HG02763 (cell line): ENCODE data around the gene CBY1.

Experiments used
- ATAC-seq: cut with Tn5 transposase; IDR thresholded peaks from one replicate; pipeline ENCODE4 v1.9.1; 2021; ENCODE audit warnings: mild to moderate bottlenecking, moderate library complexity; ENCODE audit not compliant: unreplicated experiment

CBY1 gene

DNA sequence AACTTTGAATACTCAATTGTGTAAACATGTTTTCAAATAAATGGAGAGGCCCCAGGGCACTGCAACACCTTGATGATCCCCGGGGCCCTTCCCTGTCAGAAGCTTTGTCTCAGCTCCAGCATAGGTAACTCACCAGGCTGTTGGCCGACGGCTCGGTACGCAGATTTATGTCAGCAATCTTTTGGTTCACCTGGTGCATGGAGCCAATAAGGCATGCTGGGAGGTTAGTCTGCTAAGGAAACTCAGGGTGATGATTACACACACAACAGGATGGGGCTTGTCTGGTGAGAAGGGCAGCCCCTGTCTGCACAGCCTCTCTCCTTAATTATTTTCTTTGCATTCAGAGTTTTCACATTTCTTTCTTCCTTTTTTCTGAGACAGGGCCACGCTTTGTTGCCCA lies 11.0 kb upstream of the CBY1 start:
- ATAC-seq = no peak

DNA sequence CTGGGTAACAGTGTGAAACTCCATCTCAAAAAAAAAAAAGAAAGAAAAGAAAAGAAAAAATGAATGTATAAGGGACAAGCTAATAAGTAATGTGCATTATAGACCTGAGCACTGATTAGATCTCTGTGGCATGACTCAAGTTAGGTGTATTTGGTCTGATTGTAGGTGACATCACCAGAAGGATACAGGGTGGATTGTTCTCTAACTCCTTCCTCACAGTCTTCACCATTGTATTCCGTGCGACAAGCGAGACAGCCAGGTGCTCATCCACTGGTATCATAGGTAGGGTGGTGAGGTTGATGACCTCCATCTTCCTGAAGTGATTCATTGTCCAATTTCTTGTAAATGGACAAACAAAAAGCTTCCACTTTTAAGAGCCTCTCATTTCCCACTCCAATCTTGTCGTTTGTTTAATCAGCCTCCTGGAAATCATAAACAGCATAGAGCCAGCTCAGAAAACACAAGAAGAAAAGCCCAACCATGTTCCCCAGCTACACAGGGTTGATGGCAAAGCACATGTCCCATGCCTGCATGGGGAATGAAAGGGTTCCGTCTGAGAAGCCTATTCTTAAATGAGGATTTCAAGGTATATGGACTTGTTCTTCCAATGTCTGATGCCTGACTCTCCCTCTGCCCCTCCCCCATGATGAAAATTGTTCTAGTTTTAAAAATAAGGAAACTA lies 6.5 kb upstream of the CBY1 start:
- no peak for ATAC-seq

DNA sequence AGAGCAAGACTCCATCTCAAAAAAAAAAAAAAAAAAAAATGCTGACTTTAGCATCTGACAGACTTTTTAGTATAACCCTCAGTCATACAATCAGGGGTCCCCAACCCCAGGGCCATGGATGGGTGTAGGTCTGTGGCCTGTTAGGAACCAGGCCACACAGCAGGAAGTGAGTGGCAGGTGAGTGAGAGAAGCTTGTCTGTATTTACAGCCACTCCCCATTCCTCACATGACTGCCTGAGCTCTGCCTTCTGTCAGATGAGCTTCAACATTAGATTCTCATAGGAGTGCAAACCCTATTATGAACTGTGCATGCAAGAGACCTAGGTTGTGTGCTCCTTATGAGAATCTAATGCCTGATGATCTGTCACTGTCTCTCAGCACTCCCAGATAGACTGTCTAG lies 3.6 kb upstream of the CBY1 start:
- no peak for ATAC-seq

DNA sequence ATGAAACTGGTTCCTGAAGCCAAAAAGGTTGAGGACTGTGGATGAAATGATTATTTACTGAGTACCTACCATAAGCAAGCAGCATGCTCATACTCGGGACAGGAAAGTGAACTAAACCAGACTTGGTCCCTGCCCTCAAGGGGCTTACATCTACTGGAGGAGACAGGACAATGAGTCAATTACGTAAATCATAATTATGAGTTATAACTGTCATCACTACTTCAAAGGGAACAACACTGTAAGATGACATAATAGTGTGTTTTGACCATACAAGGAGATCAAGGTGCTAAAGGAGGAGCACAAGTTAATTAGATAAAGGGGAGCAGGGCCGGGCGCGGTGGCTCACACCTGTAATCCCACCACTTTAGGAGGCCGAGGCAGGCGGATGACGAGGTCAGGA lies 2.7 kb upstream of the CBY1 start:
- no peak for ATAC-seq

DNA sequence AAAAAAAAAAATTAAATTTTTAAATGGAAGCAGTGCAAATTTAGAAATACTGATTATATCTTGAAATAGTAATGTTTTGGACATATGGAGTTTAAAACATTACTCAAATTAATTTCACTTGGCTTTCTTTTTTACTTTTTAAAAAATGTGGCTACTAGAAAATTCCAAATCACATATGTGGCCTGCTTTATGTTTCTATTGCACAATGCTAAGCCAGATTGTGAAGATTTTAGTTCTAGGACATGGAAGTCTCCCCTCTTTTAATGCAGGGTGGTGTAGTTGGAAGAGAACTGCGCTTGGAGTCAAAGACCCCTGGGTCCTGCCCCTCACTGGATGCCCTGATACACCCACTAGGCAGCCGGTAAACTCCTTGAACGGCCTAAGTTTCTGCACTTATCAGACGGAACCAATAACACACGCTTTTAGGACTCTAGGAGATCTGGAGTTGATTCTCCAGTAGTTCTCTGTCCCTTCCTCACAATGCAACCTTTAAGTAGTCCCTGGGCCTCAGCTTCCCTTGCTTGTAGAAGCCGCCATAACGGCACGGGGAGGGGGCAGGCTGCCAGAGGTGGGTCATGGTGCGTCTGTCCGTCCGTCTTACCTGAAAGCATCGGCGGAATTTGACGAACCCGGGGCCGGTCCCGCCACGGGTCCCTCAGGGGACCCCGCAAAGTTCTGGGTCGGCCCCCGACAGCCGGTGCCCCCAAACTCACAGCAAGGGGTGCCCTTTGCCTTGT lies 751 bp upstream of the CBY1 start:
- no peak for ATAC-seq

DNA sequence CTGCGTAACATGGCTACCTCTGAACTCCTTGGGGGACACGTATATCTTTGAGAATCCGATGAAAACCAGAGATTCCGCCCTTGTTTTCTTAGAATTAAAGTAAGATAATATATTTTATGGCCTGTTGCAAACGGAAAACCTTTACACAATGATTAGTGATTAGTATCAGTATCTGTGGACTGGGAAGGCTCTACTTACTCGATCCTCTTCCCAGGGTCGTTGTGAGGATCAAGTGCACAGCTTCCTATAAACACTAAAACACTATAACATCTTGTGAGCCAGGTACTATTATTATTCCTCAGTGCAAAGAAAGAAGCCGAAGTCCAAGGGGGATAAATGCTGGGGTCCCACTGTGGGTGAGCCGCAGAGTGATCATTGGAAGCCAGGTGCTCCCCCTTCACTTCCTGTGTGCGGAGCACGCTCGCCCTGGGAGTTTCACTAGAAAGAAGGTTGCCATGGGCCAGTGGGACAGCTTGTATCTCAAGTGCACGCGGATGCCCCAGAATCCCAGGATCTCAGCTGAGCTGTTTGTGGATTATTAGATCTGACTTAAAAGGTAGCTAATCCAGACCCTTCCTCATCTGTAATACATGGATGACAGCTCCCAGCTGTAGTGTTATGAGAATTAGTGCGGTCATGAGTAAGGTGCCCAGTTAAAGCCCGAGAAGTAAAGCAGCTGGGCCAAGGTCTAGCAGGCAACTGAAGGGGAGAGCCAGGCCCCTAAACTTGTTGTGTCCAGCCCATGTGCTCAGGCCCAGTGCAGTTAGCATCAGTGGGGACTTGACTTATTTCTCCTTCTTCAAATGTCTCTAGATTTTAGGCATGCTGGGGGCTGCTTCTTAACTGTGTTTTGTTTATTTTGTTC lies 839 bp downstream of the CBY1 start:
- ATAC-seq = peak; percentile 31

DNA sequence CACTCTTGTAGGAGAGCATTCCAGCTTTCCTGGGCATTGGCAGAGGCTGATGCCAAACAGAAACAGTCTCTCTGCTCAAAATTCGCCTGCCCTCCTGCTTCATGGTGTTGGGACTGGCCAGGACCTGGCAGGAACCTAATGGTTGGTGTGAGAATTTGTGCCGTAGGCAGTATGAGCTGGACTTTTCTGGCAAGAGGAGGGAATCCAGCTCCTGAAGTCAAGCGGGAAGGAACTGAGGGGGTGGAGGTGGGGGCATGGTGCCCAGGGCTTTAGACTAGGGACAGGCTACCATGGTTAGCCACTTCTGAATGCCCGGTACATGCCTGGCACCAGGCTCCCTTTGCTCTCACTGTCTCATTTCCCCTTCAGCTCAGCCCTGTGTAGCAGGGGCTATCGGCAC lies 18.4 kb downstream of the CBY1 start:
- no peak for ATAC-seq

DNA sequence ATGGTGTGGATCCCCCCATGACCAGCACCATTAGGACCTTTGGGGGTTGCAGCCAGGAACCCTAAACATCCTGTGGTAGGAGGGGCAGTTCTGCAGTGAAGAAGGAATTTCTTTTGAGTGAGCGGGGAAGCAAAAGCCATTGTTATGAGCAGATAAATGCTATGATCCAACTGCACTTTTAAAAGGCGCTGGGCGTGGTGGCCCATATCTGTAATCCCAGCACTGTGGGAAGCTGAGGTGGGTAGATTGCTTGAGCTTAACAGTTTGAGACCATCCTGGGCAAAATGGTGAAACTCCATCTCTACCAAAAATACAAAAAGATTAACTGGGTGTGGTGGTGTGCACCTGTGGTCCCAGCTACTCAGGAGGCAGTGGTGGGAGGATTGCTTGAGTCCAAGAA lies 19.4 kb downstream of the CBY1 start:
- no peak for ATAC-seq

DNA sequence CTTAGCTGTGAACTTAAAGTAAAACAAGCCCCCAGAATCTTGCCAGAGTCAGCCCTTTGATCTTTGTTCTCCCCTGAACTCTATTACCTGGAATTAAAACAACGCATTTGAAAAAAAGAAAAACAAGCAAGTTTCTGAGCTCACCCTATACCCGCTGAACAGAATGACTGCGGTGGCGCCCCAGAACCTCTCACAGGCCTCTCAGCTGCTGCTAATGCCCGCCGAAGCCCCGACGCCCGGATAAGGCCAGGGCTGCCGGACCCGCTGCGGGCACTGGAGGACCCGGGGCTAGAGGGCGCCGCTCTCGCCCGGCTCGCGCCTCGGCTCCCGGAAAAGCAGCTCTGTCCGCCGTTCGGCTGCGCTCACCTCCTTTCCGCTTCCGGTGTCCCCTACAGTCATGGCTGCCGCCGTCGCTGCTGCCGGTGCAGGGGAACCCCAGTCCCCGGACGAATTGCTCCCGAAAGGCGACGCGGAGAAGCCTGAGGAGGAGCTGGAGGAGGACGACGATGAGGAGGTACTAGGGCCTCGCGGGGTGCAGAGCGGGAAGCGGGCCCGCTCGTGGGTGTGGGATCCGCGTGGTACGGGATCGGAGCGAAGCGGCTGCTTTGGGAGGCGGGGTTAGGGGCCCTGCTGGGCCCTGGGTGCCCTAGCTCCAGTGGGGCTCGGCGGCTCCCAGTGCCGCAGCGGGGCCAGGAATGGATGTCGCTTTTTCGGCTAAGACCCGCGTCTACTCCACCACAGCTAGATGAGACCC lies 25.3 kb downstream of the CBY1 start, which contains the start of gene TOMM22:
TSS of gene TOMM22 (plus strand) at position 376 of the 754 bp plus-strand sequence. CDS start at position 398, 22 bp downstream.
- peak; percentile 91 for ATAC-seq

DNA sequence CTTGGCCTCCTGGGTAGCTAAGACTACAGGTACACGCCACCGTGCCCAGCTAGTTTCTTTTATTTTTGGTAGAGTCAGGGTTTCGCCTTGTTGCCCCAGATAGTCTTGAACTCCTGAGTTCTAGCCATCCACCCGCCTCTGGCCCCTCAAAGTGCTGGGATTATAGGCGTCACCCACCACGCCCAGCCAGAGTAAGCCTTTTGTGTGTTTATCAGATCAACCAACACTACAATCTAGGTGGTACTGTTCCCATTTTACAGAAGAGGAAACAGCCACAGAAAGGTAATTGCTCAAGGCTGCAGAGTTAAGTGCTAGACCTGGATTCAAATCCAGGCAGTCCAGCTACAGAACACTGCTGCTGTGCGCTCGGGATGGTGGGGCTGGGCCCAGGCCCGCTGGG lies 28.5 kb downstream of the CBY1 start:
- no peak for ATAC-seq

DNA sequence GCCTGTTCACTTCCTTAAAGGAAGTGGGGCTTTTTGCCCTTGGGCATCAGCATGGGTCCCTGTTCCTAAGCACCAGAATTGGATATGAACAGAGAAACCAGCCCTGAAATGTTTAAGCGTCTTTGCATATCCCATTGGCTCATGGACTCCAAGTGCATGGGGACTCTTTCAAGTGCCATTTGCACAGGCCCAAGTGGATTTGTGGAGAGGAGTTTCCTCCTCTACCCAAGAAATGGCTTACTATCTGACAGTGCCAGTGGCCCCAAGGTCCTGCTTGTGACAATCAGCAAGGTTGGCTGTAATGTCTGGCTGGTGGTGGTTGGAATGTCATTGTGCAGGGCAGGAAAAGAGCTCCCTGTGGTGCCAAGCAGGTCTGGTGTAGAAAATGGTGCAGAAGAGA lies 29.3 kb downstream of the CBY1 start:
- ATAC-seq = no peak

DNA sequence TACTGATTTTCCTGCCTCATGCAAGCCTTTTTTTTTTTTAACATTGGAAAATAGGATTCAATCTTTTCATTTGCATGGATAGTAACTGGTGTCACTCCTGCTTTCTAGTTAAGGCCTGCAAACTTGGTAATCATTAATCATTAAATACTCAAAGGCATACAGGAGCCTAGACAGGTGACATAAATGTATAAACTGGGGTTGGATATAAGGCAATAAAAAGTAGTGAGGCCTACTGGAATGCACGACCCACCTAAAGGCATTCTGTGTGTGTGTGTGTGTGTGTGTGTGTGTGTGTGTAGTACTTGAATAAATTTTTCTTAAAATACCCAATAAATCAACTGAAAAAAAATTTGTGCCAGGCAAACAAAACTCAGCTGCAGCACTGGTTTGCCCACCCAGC lies 33.2 kb downstream of the CBY1 start:
- ATAC-seq = no peak

DNA sequence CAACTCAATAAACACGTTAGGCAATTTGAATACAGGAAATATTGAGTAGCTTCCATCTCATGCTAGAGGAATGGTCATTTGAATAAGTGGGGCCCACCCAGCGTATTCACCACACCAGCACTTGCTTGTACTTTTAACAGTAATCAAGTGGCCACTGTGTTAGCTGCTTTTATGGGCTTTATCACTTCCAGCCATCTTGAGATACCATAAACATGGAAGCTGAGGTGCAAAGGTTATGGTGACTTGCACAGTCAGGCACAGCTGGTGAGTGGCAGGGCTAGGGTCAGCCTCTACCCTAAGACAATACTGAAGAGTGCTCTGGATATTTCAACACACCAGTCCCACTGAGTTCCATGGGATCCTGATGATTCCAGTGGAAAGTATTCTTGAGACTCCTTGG lies 37.6 kb downstream of the CBY1 start:
- ATAC-seq = no peak

DNA sequence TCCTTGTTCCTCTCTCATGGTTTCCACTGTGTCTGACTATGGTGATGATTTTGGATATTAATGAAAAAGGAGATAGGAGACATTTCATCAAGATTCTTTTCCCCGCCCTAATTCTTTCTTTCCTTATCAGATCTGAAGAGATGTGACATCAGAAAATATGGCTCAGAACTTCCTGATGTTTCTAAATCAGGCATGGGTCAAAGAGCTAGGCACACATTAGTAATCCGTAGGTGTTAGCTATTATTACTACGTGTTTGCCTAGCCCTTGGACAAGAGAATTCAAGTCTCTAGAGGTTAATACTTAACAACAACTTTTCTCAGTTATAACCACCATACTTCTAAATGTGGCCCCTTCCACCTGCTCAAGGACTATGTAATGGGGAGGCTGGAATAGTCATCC lies 38.5 kb downstream of the CBY1 start:
- no peak for ATAC-seq

DNA sequence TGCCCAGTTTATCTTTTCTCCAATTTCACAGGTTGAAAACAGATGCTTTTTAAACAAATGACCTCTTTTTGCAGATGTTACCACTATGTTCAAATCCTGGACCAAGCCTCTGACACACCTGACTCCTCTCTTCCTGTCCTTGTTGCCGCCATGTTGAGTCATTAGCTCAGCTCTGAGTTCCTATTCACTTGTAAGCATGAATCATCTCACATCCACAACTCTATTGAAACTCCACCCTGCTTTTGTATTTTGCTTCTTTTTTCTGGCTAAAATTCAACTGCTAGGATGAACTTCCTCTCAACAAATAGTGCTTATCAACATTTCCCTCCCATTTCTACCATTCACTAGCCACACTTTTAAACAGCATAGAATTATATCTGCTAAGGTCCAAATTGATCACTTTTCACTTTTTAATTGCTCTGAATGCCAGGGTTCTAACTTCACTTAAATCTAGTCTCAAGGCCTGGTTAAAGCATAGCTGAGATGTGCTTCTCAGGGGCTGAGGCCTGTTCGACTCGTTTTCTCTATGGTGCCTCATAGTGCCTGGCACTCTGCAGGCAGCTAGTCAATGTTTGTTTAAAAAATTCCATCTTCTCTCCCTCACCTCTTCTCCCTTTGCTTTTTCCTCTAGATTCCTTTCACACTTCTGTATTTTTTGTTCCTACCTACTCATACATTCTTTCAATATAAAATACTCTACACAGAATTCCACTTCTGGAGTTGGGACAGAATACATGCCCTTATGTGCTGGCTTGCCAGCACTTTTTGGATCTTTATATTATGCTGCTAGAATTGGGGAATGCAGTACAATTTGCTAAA lies 40.4 kb downstream of the CBY1 start:
- ATAC-seq = no peak

DNA sequence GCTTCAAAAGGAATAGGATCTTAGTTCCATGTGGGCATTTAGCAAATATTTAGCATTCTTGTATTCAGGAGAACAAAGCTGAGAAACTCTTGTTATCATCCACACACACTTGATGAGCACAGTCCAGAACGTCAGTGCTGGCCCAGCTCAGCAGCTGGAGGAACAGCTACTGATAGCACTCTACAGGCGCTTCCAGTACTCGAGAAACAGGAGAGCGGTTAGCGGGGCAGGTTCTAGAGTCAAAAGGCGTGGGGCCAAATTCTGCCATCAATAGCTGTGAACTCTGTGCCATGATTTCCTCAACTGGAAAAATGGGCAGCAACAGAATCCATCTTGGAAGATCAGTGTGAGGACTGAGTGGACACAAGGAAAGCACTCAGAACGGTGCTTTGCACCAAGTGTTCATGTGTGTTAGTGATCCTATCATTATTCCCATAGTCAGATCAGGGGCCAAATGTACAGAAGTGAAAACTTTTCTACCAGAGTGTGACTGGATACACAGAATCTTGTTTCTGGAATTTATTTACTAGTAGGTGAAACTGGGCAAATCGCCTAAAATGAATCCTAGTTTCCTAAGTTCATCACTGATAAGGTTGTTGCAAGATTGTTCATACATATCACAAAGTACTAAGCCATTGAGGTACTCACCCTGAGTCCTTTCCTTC lies 41.1 kb downstream of the CBY1 start:
- no peak for ATAC-seq

DNA sequence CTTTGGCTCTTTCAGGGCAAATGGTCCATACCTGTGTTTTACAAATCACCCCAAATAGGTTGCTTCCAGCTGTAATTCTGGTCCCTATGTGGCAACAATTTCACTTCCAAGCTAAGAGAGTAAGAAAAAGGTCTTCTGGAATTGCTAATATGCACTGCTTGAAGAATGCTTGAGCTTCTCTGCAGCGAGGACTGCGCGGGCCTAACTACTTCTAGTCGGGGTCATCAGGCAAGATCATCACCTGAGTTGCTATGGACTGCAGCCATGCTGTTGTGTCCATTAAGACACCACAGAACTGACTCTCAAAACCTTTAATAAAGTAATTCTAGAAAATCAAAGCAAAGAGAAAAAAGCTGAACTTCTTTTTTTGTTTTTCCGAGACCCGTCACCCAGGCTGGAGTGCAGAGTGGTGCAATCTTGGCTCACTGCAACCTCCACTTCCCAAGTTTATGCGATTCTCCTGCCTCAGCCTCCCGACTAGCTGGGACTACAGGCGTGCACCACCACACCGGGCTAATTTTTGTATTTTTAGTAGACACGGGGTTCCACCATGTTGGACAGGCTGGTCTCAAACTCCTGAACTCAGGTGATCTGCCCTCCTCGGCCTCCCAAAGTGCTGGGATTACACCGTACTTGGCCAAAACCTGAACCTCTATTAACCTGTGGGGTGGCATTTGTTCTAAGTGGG lies 42.1 kb downstream of the CBY1 start:
- no peak for ATAC-seq

DNA sequence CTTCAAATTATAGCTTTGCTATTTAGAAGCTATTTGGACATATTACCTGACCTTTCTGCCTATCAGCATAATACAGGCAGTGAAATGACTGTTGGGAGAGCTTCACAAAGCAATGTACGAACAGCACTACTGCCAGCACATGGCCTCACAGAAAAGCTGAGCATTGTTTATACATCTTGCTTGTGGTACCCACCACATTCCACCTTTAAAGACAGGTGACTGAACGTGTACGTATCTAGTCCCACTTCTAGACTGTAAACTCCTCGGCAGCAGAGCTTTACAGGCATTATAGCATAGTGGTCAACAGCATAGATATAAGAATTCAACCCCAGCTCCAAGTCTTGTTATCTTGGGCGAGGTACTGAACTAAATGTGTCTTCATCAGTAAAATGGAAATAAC lies 42.7 kb downstream of the CBY1 start:
- no peak for ATAC-seq

DNA sequence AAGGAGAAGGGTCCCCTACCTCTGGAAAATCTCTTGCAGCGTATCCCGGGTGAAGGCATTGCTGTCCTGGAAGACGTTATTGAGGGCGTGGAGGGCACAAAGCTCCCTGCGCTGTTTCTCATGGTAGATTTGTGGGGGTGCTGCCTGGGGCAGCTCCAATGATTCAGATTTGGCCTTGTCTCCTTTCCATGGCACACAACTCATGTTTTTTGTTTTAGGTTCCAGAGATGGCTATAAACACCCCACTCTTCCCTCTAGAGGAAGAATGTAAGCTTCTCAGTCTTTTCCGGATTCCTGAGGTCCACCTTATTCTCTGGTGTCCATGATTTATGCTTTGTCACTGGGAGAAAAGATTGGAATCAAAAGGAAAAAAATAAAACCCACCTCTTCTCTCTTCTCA lies 43.3 kb downstream of the CBY1 start:
- no peak for ATAC-seq
